ENCODE measurements around the gene GPATCH2. TPM values are rescaled to one million over a fixed set of nuclear protein-coding genes. Genes with fewer than 3 reads are reported as not detected.

The GPATCH2 gene
- polyA plus RNA-seq, 1 of the 3 experiments (the other 2 are of a cell fraction), result 4.2 TPM

- H3K9me2 ChIP-seq, result no peaks in the 10 kb centered on the region
- H2AFZ ChIP-seq (ENCODE audit: low read depth), result no peak overlapping the region
- H3K27me3 ChIP-seq (ENCODE audit: insufficient read depth), result no peaks in the 10 kb centered on the region
- TF ChIP-seq TAF1 (IDR thresholded peaks at IDR 0.05; ENCODE audit: borderline replicate concordance, low read depth, low read length) (no peak), EP300 (IDR thresholded peaks at IDR 0.05; ENCODE audit: borderline replicate concordance in 1 of 2, low read depth in 1 of 2, low read length in 1 of 2) (no peak), RFX5 (IDR thresholded peaks at IDR 0.05; ENCODE audit: low read length) (no peak), PBX3 (IDR thresholded peaks at IDR 0.05) (no peak), MEF2A (IDR thresholded peaks at IDR 0.05; ENCODE audit: borderline replicate concordance, low read depth) (no peak), SMC3 (IDR thresholded peaks at IDR 0.05; ENCODE audit: low read depth, low read length) (no peak), REST (IDR thresholded peaks at IDR 0.05; ENCODE audit: low read depth, low read length) (no peak), MAX (IDR thresholded peaks at IDR 0.05; ENCODE audit: low read depth) (no peak), POLR2AphosphoS5 (IDR thresholded peaks at IDR 0.05; ENCODE audit: low read depth, low read length) (no peak), GABPA (IDR thresholded peaks at IDR 0.05; ENCODE audit: low read depth) (no peak), MXI1 (IDR thresholded peaks at IDR 0.05; ENCODE audit: low read depth, low read length) (no peak), RXRA (IDR thresholded peaks at IDR 0.05; ENCODE audit: borderline replicate concordance, low read depth) (no peak), ELF1 (IDR thresholded peaks at IDR 0.05) (no peak), FOXJ3 (CRISPR knock-in tag; IDR thresholded peaks at IDR 0.05) (no peak), YY1 (IDR thresholded peaks at IDR 0.05; ENCODE audit: low read depth) (no peak), JUND (IDR thresholded peaks at IDR 0.05) (no peak), TEAD4 (IDR thresholded peaks at IDR 0.05; ENCODE audit: borderline replicate concordance, insufficient read depth) (no peak), USF2 (IDR thresholded peaks at IDR 0.05; ENCODE audit: borderline replicate concordance, low read depth, low read length) (no peak), FOXM1 (IDR thresholded peaks at IDR 0.05; ENCODE audit: low read depth) (no peak)
- no peak overlapping the region for H3K4me2 ChIP-seq
- ChIA-PET POLR2A (no interaction called here), CTCF (no interaction called here)
- H3K79me2 ChIP-seq (ENCODE audit: insufficient read depth), result peaks cover 5% of the 10 kb centered on the region; the same call in 1 of the 2 replicates
- no peaks in the 10 kb centered on the region for H3K9me3 ChIP-seq
- no peak overlapping the region for H3K4me3 ChIP-seq (ENCODE audit: low read depth in 2 of 2, low read length in 1 of 2)
- no peaks in the 10 kb centered on the region for H4K20me1 ChIP-seq (ENCODE audit: insufficient read depth)
- H3K9ac ChIP-seq, result no peak overlapping the region
- peaks cover 9% of the 10 kb centered on the region for H3F3A ChIP-seq (replicated peaks; ENCODE audit: insufficient read depth)
- peaks cover 4 to 6% of the 10 kb centered on the region in 2 experiments; a peak in 1 of 4 replicates for H3K4me1 ChIP-seq (ENCODE audit: control insufficient read depth in 1 of 2, insufficient read depth in 2 of 2, low read depth in 1 of 2, low read length in 1 of 2)
- peaks cover 0 to 3% of the 10 kb centered on the region in 2 experiments for H3K36me3 ChIP-seq (replicated peaks in 1 of 2; ENCODE audit: control insufficient read depth in 1 of 2, insufficient read depth in 2 of 2, low read length in 1 of 2)
- WGBS (ENCODE audit: low lambda C conversion rate), result 91% methylated on average over 4 of the region's 4 CpGs
- H3K27ac ChIP-seq (ENCODE audit: low read depth in 2 of 2, low read length in 1 of 2), result peak overlapping the region in 1 of 2 experiments; percentile 81; a peak in 2 of 4 replicates
- DNase-seq, result no peak
Observed at GRCh38 chr1:217561446-217561845, 69.4 kb downstream of the GPATCH2 start.
